HG02678 (cell line): ENCODE results near the gene MPZL2.
A peak's percentile ranks its signal among the peaks of the same experiment; 100 is the strongest.

Experiments used
- ATAC-seq: cut with Tn5 transposase; IDR thresholded peaks from one replicate; pipeline ENCODE4 v1.9.1; 2021; ENCODE audit warnings: mild to moderate bottlenecking, moderate library complexity; ENCODE audit not compliant: unreplicated experiment

MPZL2 gene

DNA sequence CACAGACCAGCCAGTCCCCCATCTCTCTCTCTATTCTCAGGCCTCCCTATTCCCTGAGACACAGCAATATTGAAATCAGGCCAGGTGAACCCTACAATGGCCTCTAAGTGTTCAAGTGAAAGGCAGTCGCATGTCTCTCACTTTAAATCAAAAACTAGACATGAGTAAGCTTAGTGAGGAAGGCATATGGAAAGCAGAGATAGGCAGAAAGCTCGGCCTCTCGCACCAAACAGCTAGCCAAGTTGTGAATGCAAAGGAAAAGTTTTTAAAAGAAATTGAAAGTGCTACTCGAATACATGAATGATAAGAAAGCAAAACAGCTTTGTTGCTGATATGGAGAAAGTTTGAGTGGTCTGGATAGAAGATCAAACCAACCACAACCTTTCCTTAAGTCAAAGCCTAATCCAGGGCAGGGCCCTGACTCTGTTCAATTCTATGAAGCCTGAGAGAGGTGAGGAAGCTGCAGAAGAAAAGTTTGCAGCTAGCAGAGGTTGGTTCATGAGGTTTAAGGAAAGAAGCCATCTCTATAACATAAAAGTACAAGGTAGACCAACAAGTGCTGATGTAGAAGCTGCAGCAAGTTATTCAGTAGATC lies 19.8 kb upstream of the MPZL2 start:
- no peak for ATAC-seq

DNA sequence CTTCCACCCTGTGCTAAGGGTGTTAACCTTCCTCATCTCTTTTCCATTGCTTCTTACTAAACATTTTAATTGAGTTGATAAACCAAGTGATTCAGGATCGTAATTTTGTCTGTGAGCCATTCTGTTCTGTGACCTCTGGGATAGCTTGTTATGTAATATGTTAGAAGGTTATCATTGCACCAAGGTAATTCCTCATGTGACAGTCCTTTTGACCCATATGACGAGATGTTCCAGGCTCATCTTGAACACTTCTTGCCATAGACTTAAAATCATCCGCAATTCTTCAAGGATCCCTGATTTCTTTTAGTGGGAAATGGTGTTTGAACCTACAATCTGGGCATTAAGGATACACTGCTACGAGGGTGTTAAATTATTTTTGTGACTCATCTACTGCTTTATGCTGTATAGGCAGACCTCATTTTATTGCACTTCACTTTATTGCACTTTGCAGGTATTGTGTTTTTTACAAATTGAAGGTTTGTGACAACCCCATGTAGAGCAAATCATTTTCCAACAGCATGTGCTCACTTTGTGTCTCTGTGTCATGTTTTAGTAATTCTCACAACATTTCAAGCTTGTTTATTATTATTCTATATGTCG lies 19.0 kb upstream of the MPZL2 start:
- no peak for ATAC-seq

DNA sequence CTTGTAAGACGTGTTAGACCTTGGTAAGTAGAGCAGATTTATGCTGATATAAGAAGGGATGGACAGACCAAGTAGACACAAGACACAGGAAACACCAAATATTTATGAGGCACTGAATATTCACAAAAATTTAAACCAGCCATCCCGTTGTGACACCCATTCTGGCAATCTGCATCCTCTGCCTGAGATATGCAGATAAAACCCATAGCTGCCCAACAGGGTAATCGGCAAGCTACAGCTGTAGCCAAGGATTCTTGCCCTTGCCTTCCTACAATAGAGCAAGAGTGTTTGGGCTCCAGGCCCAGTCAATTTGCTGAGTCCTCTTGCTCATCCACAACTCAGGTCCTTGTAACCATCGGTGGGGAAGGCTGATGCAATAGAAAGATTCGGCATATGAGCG lies 18.5 kb upstream of the MPZL2 start:
- ATAC-seq = no peak

DNA sequence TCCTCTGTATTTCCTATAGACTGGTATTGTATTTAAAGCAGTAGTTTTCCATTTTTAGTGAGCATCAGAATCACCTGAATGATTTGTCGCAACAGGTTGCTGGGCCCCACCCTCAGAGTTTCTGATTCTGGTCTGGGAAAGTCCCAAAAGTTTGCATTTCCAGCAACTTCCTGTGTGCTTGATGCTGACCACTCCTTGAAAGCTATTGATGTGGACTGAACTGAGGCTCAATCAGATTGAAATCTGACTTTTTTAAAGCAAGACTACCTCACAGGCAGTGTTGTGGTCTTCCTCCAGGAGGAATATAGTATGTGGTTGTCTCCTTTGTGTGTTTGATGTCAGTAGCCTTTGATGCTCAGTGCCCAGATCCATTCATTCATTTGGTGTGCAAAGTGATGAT lies 17.2 kb upstream of the MPZL2 start:
- ATAC-seq = no peak

DNA sequence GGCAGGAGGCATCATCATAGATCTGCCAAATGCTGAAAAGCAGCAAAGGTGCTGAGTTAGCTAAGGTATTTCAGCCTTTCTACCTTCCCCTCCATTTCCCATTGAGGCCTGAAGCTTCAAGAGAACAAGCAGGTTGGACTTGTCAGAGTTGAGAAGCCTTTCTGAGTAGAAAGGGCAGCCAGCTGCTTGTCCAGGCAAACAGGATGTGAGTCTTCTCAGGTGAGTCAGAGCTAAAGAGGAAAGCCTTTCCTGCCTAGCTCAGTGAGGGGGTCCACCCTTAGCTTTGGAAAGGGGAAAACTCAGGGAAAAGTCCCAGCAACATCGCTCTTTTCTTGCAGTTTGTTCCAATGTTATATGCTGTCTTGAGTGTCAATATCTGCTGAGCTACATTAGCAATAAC lies 13.2 kb upstream of the MPZL2 start:
- ATAC-seq = no peak

DNA sequence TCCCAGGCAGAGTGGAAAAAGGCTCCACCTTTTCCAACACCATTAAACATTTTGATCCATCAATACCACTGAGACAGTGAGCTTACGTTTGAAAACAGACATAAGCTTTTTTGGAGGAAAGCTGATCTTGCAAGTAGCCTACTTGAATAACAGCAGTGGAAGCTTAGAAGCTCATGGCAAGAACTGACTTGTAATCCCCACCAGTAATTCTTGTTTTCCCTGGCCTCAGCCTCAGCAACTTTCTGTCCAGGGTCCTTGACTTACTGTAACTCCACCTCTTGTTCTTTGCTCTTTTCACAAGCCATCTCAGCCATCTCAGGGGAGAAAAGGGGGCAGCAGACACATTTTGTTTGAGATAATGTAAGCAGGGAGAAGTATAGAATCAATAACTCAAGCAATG lies 12.3 kb upstream of the MPZL2 start:
- no peak for ATAC-seq

DNA sequence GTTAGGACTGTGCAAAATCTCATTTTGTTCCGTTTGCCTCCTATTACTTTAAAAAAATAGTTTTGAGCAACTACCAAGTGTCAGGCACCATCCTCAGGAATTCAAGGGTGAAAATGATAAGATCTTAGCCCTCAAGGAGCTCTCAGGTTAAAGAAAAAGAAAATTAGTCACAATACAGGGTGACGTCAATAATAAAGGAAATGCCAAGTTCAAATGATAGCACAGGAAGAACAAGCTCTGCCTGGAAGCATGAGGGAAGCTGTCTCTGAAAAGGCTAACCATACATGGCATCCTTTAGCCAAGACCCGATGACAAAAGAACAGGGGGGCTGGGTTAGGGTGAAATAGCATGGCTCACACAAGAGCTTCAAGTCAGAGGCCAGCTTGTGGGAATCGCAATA lies 11.1 kb upstream of the MPZL2 start:
- ATAC-seq = no peak

DNA sequence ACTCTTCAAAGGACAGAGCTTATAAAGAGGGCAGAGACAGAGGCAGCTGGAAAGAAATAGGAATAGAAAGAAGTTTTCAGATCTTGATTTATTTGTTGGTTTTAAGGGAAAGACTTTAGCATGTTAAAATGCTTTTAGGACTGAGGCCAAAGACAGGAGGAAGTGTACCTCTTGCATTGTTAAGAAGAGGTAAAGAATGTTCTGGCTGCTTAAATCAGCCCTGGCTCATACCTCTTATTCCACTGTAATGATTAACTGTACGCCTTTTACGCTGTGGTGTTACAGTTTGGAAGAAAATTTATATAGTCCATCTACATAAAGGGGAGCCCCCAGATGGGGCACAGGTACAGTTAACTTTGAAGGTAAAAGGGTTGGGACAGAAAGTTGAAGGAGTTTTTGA lies 10.1 kb upstream of the MPZL2 start:
- ATAC-seq = no peak

DNA sequence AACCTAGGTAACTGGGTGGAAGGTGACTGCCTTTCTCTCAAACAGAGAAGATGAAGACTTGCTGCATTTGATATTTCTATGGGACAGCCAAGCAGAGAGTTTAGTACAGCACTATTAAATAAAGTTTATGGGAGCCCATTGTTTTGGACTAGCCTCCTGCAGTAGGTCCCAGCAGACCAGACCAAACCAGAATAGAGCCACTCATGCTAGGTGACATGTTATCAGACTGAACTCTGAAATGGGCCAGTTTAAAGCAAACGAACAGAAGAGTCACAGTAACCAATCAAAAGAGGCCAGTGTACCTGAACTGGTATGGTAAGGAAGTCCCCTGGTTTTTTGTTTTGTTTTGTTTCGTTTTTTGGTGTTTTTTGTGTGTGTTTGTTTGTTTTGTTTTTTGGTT lies 7.9 kb upstream of the MPZL2 start:
- no peak for ATAC-seq

DNA sequence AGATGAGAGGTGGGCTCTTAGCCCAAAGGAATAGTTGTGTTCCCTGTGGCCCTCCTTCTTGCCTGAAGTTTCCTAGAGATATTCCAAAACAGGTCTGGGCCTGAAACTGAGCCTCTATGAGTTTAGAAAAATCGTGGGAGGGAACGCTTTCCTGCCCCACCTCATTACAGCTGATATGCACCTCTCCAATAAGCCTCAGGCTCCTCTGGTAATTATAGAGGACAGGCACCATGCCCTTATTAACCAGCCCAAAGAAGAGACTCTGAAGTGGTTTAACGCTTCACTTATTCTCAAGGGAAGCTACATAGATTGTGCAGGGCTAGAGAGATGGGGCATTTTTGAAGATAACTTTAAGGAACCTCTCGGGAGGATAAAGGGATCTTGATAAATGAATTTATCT lies 3.4 kb upstream of the MPZL2 start:
- no peak for ATAC-seq

DNA sequence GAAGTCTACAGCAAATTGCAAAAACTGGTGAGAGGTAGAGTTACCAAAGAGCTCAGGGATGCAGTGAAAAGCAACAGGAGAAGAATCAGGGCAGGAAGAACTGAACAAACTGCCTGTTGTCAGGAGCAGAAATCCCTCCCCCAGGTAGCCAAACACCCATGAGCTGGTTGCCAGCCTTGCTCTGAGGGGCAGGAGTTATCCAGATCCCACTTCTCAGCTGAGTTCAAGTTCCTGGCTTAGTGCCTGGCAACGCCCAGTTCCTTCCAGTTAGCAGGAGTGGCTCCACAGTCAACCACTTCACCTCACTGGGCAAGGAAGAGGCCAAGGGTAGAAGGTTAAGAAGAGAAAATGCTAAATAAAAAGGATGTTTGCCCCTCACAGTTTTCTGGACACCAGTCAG lies 1.9 kb upstream of the MPZL2 start:
- ATAC-seq = no peak

DNA sequence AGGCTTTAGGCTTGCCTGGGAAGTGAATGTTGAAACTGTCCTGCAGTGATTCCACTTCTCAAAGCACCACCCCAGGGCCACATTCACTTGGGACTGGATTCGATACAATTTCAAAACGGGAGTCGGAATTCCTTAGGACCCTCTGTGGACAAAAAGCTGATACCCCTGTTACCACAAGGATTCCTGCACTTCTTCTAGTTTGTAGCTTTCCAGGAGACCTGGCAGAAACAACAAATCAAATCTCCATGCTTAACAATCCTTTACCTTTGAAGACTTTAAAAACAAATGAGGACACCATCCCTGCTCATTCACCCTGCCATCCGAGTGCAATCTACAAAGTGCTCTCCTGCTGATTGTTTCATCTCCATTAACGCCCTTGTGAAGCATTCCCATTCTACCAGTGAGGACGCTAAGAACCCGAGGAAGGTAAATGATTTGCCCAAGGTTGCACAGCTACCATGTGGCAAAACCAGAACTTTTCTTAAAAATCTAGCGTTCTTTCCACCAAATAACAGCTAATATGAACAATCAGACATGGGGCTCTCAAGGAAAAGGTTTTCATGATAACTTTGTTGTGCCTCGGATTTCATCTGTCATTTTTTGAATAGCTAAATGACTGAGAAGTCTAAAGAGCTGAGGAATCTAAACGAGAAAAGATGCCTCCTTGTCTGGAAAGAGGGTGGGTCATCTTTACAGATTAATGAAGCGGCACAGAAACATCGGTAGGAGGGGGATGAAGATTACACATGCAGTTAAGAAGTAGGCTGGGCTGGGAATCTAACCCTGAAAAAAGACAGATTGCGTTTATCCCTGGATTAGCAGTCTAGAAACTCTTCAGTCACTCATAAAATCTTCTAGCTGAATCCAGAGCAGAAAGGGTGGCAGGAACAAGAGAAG lies 720 bp upstream of the MPZL2 start:
- no peak for ATAC-seq

DNA sequence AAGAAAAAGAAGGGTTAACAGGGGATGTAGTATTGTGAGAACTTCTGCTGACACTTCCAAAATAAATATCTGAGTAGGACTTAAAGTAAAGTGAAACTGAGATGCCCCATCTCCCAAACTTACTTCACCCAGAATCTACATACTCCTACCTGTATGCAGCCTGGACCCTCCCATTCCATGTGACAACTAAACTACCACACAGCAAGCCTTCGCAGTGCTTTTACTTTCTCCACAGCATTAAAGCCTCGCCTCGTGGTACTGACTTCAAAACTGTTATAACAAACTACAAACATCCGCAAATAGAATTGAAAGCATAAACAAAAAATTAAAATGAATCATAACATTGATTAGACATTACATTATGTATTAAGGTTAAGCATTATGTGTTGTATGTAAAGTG lies 985 bp downstream of the MPZL2 start:
- no peak for ATAC-seq

DNA sequence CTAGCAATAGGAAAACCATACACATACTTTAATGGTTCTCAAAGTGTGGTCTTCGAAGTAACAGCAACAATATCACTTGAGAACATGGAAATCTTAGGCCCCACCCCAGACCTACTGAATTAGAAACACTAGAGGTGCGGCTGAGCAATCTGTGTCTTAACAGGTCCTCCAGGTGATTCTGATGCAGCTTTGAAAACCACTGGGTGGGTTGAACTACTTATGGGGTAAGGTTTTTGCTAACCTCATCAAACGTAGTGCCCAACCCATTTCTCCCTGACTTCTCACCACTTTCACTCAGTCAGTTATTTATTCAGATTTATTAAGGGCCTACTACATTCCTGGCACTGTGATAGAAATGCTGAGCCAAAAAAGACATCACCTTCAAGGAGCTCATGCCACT lies 3.7 kb downstream of the MPZL2 start:
- ATAC-seq = no peak

DNA sequence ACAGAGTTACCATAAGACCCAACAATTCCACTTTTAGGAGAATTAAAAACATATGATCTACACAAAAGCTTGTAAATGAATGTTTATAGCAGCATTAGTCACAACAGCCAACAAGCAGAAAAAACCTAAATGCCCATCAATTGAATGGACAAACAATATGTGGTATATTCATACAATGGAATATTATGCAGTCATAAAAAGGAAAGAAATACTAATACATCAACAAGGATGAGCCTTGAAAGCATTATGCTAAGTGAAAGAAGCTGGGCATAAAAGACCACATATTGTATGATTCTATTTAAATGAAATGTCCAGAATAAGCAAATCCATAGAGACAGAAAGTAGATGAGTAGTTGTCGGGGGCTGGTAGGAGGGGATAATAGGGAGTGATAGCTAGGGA lies 5.0 kb downstream of the MPZL2 start:
- no peak for ATAC-seq

DNA sequence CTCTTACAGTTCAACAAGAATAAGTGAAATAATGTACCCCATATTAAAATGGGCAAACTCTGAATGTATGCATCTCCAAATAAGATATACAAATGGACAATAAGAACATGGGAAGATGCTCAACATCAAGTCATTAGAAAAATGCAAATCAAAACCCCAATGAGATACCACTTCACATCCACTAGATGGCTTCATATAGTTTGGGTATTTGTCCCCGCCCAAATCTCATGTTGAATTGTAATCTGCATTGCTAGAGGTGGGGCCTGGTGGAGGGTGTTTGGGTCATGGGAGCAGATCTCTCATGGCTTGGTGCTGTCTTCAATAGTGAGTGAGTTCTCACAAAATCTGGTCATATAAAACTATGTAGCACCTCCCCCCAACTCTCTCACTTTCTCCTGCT lies 5.7 kb downstream of the MPZL2 start:
- ATAC-seq = no peak

DNA sequence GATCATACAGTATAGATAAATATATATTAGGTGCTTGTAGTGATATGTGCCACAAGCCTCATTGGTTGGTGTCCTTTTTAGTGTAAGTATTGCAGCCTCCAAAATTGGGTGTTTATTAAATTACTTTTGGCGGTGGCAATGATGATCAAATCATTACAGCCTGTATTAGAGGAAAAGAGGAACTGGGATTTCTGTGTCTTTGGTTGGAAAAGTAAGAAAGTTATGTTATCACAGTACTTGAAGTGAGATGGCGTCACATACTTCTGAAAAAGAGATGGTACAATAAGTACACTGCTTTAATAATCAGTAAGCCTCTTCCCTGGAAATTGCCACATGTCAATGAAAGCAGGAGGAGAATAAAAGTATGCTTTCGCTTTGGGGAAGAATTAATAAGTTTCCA lies 11.4 kb downstream of the MPZL2 start:
- ATAC-seq = peak; percentile 21

DNA sequence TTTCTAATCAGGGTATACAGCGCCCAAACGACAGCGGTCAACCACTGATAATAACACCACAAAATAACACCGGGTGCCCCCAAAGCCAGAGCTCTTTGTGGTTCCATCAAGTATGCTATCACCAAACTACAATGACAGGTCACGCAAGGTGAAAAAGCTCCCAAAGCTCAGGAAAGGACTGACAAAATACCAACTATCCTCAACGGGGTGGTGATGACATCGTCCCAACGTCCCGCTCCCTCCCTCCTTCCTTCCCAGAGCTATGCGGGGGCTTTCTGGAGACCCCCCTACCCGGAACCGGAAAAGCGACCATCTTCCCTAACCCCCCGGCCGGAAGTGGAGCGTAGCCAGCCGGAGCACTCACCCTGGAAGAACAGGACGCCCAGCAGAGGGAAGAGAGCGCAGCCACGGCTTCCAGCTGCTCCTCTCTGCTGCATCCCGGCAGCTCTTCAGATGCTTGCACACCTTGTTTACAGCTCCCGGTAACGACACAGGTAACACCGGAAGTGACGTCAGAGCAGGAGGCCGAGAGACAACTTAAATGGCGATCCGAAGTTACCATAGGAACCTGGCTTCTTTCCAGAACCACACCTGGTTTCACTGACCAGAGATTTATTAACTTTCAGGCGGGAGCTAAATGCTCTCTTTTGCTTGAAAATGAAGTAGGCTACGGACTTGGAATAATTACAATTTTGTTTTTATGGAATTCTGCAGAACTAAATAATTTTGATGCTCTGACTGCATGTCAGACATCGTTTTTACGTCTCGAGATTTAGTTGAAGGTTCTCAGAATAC lies 12.0 kb downstream of the MPZL2 start, which contains the start of gene MPZL3:
Gene MPZL3, minus strand, starts transcription at position 508 of the 795 bp plus-strand sequence. Its CDS starts 71 bp downstream, at position 437.
- peak; percentile 79 for ATAC-seq

DNA sequence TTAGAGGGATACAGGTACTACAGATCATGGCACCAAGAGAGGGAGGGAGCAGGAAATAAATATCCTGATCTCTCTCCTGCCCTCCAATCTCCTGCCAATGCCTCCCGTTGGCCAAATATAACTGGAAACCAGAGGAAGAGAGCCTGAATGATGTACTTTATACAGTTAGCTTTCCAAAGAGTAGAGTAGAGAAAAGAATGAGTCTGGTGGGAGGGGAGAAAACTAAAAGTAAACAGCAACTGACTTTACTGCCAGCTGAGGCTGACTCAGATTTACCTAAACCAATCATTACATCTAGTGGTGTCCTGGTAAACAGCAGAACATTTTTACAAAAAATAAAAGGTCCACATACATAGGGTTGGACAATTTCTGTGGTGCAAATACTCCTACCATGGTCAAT lies 17.1 kb downstream of the MPZL2 start:
- no peak for ATAC-seq

DNA sequence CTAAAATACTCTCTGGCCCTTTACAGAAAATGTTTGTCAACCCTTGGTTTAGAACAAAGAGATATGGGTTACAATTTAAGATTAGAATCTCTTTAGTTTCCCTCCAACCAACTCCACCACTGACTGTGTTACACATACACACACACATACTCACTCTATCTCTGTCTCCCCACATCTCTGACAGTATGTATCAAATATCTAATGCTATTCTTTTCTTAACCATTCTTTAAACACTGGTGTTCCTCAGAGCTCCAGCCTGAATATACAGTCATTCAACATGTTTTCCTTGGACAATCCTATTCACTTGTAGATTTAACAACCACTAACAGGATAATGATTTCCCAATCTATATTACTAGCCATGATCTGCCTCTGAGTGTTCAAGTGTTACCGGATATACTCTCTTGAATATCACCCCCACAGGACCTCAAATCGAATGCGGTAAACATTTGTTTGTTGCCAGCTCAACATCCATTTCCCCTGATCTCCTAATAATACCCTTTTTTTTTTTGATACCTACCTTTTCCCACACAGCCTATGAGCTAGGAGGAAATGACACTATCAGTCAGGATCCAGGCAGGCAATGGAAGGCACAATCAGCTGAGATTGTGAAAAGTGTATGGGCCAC lies 18.0 kb downstream of the MPZL2 start:
- ATAC-seq = no peak
